GM12878 (cell line): ENCODE results near the gene GLUL. TPM values are rescaled to one million over a fixed set of nuclear protein-coding genes. Genes with fewer than 3 reads are reported as not detected.

Experiments
- ATAC-seq: fragments of 200-7000 bp; cut with Tn5 transposase; 3 replicates; pipeline ENCODE4 v1.9.1; 2020; ENCODE audit warnings: mild to moderate bottlenecking, moderate library complexity
- BruUV-seq: library from RNA; stranded (reverse); fragments of 400-500 nt; replicated peaks from 2 replicates; lab custom pipeline; 2021; lab: Mats Ljungman, UMichigan
- CTCF ChIA-PET: fragments of 300-600 bp; sonication (Branson Sonifier 250); formaldehyde crosslinking; extraction: SDS; loops from one replicate; lab custom pipeline; 2021; ENCODE audit warnings: inconsistent platforms; lab: Yijun Ruan, JAX
- POLR2A ChIA-PET: fragments of 350-600 bp; formaldehyde crosslinking; extraction: SDS; loops from one replicate; lab custom pipeline; 2021; ENCODE audit warnings: inconsistent platforms; lab: Charles Lee
- RAD21 ChIA-PET: fragments of 300-600 bp; sonication (Branson Sonifier 250); formaldehyde crosslinking; loops from one replicate; lab custom pipeline; 2023; ENCODE audit warnings: antibody characterized with exemption; ENCODE audit not compliant: unreplicated experiment; lab: Charles Lee
- SMC1A ChIA-PET: fragments of 300-600 bp; sonication (Branson Sonifier 250); formaldehyde crosslinking; loops from one replicate; lab custom pipeline; 2023; ENCODE audit not compliant: unreplicated experiment, uncharacterized antibody; lab: Charles Lee
- DNase-seq: peaks from one replicate; pipeline ENCODE4 v3.0.0-alpha.2; 2011; ENCODE audit warnings: low read depth, low spot score
- FAIRE-seq: peaks from 3 replicates; lab custom pipeline; 2011; peaks lifted over from hg19 to GRCh38; lab: Jason Lieb, UNC
- H2AFZ ChIP-seq: 2 replicates; pipeline ENCODE4 v1.6.0; 2011; ENCODE audit warnings: low read depth, low read length, control low read depth; ENCODE audit not compliant: control insufficient read depth
- H3K27ac ChIP-seq: 2 replicates; pipeline ENCODE4 v1.5.1; 2011; ENCODE audit warnings: control low read depth; ENCODE audit not compliant: control insufficient read depth, insufficient read depth
- H3K27me3 ChIP-seq, 2 experiments: replicated peaks in 1 of 2; 2 replicates each; pipeline versions ENCODE4 v1.6.0 to v1.6.1; 2011; ENCODE audit warnings: low read length in 1 of 2; ENCODE audit not compliant: control insufficient read depth in 2 of 2, insufficient read depth in 2 of 2
- H3K36me3 ChIP-seq, 2 experiments: 2 replicates each; pipeline ENCODE4 v1.5.1; 2011; ENCODE audit warnings: low read length in 1 of 2; ENCODE audit not compliant: control insufficient read depth in 2 of 2, insufficient read depth in 2 of 2
- H3K4me1 ChIP-seq: 2 replicates; pipeline ENCODE4 v1.6.1; 2011; ENCODE audit warnings: mild to moderate bottlenecking, low read length, moderate library complexity, mixed read lengths; ENCODE audit not compliant: control insufficient read depth, insufficient read depth
- H3K4me2 ChIP-seq: 2 replicates; pipeline ENCODE4 v1.6.0; 2011; ENCODE audit warnings: control low read depth; ENCODE audit not compliant: control insufficient read depth, insufficient read depth
- H3K4me3 ChIP-seq: fragments of 200-600 bp; sonication (generic); 2 replicates; pipeline ENCODE4 v1.5.1; 2016
- H3K79me2 ChIP-seq: 2 replicates; pipeline ENCODE4 v1.6.0; 2011; ENCODE audit warnings: low read length; ENCODE audit not compliant: control insufficient read depth, insufficient read depth
- H3K9ac ChIP-seq: 2 replicates; pipeline ENCODE4 v1.8.0; 2011; ENCODE audit warnings: low read length, control low read depth, mixed read lengths; ENCODE audit not compliant: control insufficient read depth, insufficient read depth
- H3K9me3 ChIP-seq: replicated peaks from 3 replicates; pipeline ENCODE4 v1.5.1; 2011; ENCODE audit warnings: mild to moderate bottlenecking, low read length; ENCODE audit not compliant: control insufficient read depth, insufficient read depth
- H4K20me1 ChIP-seq: 2 replicates; pipeline ENCODE4 v1.6.0; 2011; ENCODE audit not compliant: control insufficient read depth, insufficient read depth
- BHLHE40 ChIP-seq, 2 experiments: fragments of 450-650 bp in 1 of 2; IDR thresholded peaks; 2 replicates each; pipeline ENCODE4 v1.6.1; 2011 to 2017; ENCODE audit warnings: low read depth in 2 of 2, borderline replicate concordance in 1 of 2, improper control_type of control experiment in 1 of 2, low read length in 1 of 2, mild to moderate bottlenecking in 1 of 2
- LARP7 ChIP-seq: fragments of 450-650 bp; IDR thresholded peaks from 2 replicates; pipeline ENCODE4 v1.6.1; 2017; ENCODE audit warnings: mild to moderate bottlenecking
- NFIC ChIP-seq: IDR thresholded peaks from 2 replicates; pipeline ENCODE4 v1.6.1; 2012; ENCODE audit warnings: low read depth, mild to moderate bottlenecking, inconsistent platforms, low read length, moderate library complexity
- NFXL1 ChIP-seq: fragments of 450-650 bp; IDR thresholded peaks from 2 replicates; pipeline ENCODE4 v1.6.1; 2017; ENCODE audit warnings: antibody characterized with exemption, mild to moderate bottlenecking, borderline replicate concordance
- SMAD5 ChIP-seq: IDR thresholded peaks from 2 replicates; pipeline ENCODE4 v1.6.1; 2016; ENCODE audit warnings: antibody characterized with exemption, low read depth
- ZNF207 ChIP-seq: fragments of 450-650 bp; IDR thresholded peaks from 2 replicates; pipeline ENCODE4 v1.6.1; 2014; ENCODE audit warnings: antibody characterized with exemption, mild to moderate bottlenecking, borderline replicate concordance
- WGBS: methylation state at CpG from one replicate; pipeline ENCODE4 v1.1.6; 2016; ENCODE audit warnings: low lambda C conversion rate; ENCODE audit not compliant: insufficient replicate concordance, insufficient coverage; ENCODE audit errors: missing lambda C conversion rate; 5-methylcytosine and 5-hydroxymethylcytosine counted together
- in situ Hi-C: fragments of 300-500 bp; cut with MboI; formaldehyde crosslinking; loops from 9 replicates; pipeline ENCODE4 v1.14.3; 2018; ENCODE audit warnings: mixed read lengths
- intact Hi-C: fragments of 100-400 bp; cut with micrococcal nuclease; formaldehyde crosslinking; loops from one replicate; pipeline ENCODE4 v1.14.2; 2022; ENCODE audit not compliant: unreplicated experiment
- polyA plus RNA-seq, 11 experiments: library from polyadenylated mRNA; depleted of rRNA in 4 of 11; unstranded in 6 of 11; stranded (reverse) in 5 of 11; fragments of >200 nt; fragmentation: Nextera tagmentation in 4 of 11; fragmentation: Illumina TruSeq in 1 of 11; extraction: Ambion mirVana in 4 of 11; extraction: Trizol in 1 of 11; gene quantifications; 1 replicate in 1 of 11; 2 replicates in 10 of 11; pipeline versions ENCODE4 v1.2.1 to v1.2.3, GENCODE V29; 2011 to 2016; ENCODE audit warnings: inconsistent platforms in 2 of 11, missing spikeins in 2 of 11, low read depth in 1 of 11
- total RNA-seq, 4 experiments: library from RNA; depleted of rRNA in 3 of 4; stranded (reverse); fragments of >200 nt in 3 of 4; fragmentation: Illumina TruSeq in 1 of 4; extraction: Trizol in 1 of 4; gene quantifications; 2 replicates each; pipeline versions ENCODE4 v1.2.1 to v1.2.3, GENCODE V29; 2013 to 2021
- TF ChIP-seq, protein P1 (sequence below): fragments of 450-650 bp; IDR thresholded peaks from 2 replicates; pipeline ENCODE4 v1.6.1; 2017; ENCODE audit warnings: antibody characterized with exemption, mild to moderate bottlenecking, moderate library complexity
- TF ChIP-seq, protein P2 (sequence below): fragments of 450-650 bp; formaldehyde crosslinking; IDR thresholded peaks from 2 replicates; pipeline ENCODE4 v1.4.0; 2020; ENCODE audit warnings: mild to moderate bottlenecking, moderate library complexity
- TF ChIP-seq, protein P3 (sequence below): IDR thresholded peaks from 2 replicates; pipeline ENCODE4 v1.6.1; 2011; ENCODE audit warnings: mild to moderate bottlenecking, low read depth, low read length, moderate library complexity; ENCODE audit not compliant: insufficient replicate concordance
- TF ChIP-seq, protein P4 (sequence below): fragments of 450-650 bp; IDR thresholded peaks from 2 replicates; pipeline ENCODE4 v1.6.1; 2016; ENCODE audit warnings: mild to moderate bottlenecking, moderate library complexity, borderline replicate concordance

Gene GLUL
- total and polyA plus RNA-seq, 10 of the 15 experiments (the other 5 are each of a cell fraction or from before 2014, with no cell fraction given): 2.3 to 392 (median 164) TPM

DNA sequence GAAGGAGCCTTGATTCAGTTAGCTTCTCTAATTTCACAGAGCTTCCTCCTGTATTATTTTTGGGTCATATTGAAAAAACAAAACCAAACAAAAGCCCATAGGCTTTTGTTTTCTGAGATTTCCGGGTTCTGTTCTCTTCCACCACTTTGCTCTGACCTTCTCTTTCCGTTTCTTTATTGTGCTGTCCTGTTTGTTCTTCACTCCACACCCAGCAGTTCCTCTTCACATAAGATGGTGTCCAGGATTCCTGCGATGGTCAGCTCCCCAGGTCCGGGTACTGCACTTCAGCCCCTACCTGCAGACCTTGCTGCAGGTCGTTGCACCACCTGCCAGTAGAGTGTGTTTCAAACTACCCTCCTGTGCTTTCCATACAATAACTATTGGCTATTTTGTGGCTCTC, 44.6 kb downstream of the GLUL start:
- POLR2A ChIA-PET: interaction anchor here (0.8 kb wide), 1 partner anchor 637 kb away, joined by 3 read pairs; no protein-coding TSS in a partner anchor
- Histone ChIP-seq H3K4me1 (no peaks in the 10 kb centered on the region), H3K4me3 (no peak overlapping the region), H3K4me2 (no peak overlapping the region), H2AFZ (no peak overlapping the region), H3K36me3 (no peaks in the 10 kb centered on the region), H4K20me1 (no peaks in the 10 kb centered on the region), H3K27me3 (no peaks in the 10 kb centered on the region; a peak in 2 of 4 replicates), H3K9me3 (no peaks in the 10 kb centered on the region), H3K79me2 (no peaks in the 10 kb centered on the region), H3K27ac (no peak overlapping the region), H3K9ac (no peak overlapping the region)
- RAD21 ChIA-PET: interaction anchor here (0.6 kb wide), 1 partner anchor 150 kb away, joined by 3 read pairs; no protein-coding TSS in a partner anchor
- CTCF ChIA-PET: no interaction called here
- SMC1A ChIA-PET: interaction anchor here (0.6 to 1.0 kb wide), 3 partner anchors 15 to 204 kb away, joined by 3 read pairs; no protein-coding TSS in a partner anchor
- in situ Hi-C loops: no loop called here
- ATAC-seq: no peak
- no peak for FAIRE-seq
- WGBS: 58% methylated on average over 5 of the region's 5 CpGs
- no TSS peak for BruUV-seq
- DNase-seq: no peak
- intact Hi-C loops: no loop called here
- TF ChIP-seq BHLHE40 (IDR thresholded peaks at IDR 0.05; ENCODE audit: borderline replicate concordance in 1 of 2, low read depth in 2 of 2, low read length in 1 of 2) (no peak), NFXL1 (no peak), NFIC (no peak), SMAD5 (no peak), ZNF207 (no peak), LARP7 (no peak)
- TF ChIP-seq, protein P1, sequence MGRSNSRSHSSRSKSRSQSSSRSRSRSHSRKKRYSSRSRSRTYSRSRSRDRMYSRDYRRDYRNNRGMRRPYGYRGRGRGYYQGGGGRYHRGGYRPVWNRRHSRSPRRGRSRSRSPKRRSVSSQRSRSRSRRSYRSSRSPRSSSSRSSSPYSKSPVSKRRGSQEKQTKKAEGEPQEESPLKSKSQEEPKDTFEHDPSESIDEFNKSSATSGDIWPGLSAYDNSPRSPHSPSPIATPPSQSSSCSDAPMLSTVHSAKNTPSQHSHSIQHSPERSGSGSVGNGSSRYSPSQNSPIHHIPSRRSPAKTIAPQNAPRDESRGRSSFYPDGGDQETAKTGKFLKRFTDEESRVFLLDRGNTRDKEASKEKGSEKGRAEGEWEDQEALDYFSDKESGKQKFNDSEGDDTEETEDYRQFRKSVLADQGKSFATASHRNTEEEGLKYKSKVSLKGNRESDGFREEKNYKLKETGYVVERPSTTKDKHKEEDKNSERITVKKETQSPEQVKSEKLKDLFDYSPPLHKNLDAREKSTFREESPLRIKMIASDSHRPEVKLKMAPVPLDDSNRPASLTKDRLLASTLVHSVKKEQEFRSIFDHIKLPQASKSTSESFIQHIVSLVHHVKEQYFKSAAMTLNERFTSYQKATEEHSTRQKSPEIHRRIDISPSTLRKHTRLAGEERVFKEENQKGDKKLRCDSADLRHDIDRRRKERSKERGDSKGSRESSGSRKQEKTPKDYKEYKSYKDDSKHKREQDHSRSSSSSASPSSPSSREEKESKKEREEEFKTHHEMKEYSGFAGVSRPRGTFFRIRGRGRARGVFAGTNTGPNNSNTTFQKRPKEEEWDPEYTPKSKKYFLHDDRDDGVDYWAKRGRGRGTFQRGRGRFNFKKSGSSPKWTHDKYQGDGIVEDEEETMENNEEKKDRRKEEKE: no peak
- TF ChIP-seq, protein P2, sequence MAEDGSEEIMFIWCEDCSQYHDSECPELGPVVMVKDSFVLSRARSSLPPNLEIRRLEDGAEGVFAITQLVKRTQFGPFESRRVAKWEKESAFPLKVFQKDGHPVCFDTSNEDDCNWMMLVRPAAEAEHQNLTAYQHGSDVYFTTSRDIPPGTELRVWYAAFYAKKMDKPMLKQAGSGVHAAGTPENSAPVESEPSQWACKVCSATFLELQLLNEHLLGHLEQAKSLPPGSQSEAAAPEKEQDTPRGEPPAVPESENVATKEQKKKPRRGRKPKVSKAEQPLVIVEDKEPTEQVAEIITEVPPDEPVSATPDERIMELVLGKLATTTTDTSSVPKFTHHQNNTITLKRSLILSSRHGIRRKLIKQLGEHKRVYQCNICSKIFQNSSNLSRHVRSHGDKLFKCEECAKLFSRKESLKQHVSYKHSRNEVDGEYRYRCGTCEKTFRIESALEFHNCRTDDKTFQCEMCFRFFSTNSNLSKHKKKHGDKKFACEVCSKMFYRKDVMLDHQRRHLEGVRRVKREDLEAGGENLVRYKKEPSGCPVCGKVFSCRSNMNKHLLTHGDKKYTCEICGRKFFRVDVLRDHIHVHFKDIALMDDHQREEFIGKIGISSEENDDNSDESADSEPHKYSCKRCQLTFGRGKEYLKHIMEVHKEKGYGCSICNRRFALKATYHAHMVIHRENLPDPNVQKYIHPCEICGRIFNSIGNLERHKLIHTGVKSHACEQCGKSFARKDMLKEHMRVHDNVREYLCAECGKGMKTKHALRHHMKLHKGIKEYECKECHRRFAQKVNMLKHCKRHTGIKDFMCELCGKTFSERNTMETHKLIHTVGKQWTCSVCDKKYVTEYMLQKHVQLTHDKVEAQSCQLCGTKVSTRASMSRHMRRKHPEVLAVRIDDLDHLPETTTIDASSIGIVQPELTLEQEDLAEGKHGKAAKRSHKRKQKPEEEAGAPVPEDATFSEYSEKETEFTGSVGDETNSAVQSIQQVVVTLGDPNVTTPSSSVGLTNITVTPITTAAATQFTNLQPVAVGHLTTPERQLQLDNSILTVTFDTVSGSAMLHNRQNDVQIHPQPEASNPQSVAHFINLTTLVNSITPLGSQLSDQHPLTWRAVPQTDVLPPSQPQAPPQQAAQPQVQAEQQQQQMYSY (CRISPR knock-in tag): no peak
- TF ChIP-seq, protein P3, sequence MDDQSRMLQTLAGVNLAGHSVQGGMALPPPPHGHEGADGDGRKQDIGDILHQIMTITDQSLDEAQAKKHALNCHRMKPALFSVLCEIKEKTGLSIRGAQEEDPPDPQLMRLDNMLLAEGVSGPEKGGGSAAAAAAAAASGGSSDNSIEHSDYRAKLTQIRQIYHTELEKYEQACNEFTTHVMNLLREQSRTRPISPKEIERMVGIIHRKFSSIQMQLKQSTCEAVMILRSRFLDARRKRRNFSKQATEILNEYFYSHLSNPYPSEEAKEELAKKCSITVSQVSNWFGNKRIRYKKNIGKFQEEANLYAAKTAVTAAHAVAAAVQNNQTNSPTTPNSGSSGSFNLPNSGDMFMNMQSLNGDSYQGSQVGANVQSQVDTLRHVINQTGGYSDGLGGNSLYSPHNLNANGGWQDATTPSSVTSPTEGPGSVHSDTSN: no peak
- TF ChIP-seq, protein P4, sequence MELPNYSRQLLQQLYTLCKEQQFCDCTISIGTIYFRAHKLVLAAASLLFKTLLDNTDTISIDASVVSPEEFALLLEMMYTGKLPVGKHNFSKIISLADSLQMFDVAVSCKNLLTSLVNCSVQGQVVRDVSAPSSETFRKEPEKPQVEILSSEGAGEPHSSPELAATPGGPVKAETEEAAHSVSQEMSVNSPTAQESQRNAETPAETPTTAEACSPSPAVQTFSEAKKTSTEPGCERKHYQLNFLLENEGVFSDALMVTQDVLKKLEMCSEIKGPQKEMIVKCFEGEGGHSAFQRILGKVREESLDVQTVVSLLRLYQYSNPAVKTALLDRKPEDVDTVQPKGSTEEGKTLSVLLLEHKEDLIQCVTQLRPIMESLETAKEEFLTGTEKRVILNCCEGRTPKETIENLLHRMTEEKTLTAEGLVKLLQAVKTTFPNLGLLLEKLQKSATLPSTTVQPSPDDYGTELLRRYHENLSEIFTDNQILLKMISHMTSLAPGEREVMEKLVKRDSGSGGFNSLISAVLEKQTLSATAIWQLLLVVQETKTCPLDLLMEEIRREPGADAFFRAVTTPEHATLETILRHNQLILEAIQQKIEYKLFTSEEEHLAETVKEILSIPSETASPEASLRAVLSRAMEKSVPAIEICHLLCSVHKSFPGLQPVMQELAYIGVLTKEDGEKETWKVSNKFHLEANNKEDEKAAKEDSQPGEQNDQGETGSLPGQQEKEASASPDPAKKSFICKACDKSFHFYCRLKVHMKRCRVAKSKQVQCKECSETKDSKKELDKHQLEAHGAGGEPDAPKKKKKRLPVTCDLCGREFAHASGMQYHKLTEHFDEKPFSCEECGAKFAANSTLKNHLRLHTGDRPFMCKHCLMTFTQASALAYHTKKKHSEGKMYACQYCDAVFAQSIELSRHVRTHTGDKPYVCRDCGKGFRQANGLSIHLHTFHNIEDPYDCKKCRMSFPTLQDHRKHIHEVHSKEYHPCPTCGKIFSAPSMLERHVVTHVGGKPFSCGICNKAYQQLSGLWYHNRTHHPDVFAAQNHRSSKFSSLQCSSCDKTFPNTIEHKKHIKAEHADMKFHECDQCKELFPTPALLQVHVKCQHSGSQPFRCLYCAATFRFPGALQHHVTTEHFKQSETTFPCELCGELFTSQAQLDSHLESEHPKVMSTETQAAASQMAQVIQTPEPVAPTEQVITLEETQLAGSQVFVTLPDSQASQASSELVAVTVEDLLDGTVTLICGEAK: no peak
